Liver (tissue), 9 donors: ENCODE results near the gene HOXB2. TPM values are rescaled to one million over a fixed set of nuclear protein-coding genes. Genes with fewer than 3 reads are reported as not detected.
A peak's percentile ranks its signal among the peaks of the same experiment; 100 is the strongest.

Experiments used
- DNase-seq: peaks from one replicate; pipeline ENCODE4 v3.0.0-alpha.2; 2017; ENCODE audit warnings: low spot score
- H3K27ac ChIP-seq, 2 donors: one replicate each; pipeline ENCODE4 v1.7.0; 2013; ENCODE audit warnings: inconsistent platforms in 2 of 2, low read length in 2 of 2, control low read depth in 1 of 2, low read depth in 1 of 2, mild to moderate bottlenecking in 1 of 2
- H3K27me3 ChIP-seq, 4 donors: one replicate each; pipeline versions ENCODE4 v1.6.1 to v1.7.0; 2013; ENCODE audit warnings: low read length in 3 of 4, inconsistent platforms in 1 of 4, mild to moderate bottlenecking in 1 of 4, moderate library complexity in 1 of 4; ENCODE audit not compliant: control insufficient read depth in 4 of 4, insufficient read depth in 4 of 4
- H3K36me3 ChIP-seq, 4 donors: one replicate each; pipeline versions ENCODE4 v1.6.1 to v1.7.0; 2013; ENCODE audit warnings: low read length in 3 of 4, mild to moderate bottlenecking in 3 of 4, low read depth in 1 of 4, moderate library complexity in 1 of 4; ENCODE audit not compliant: control insufficient read depth in 4 of 4, insufficient read depth in 3 of 4
- H3K4me1 ChIP-seq, 4 donors: one replicate each; pipeline versions ENCODE4 v1.6.1 to v1.7.0; 2013; ENCODE audit warnings: low read length in 3 of 4, mild to moderate bottlenecking in 3 of 4, moderate library complexity in 1 of 4; ENCODE audit not compliant: control insufficient read depth in 4 of 4, insufficient read depth in 4 of 4
- H3K4me3 ChIP-seq, 3 donors: one replicate each; pipeline versions ENCODE4 v1.6.1 to v1.7.0; 2013; ENCODE audit warnings: low read length in 3 of 3, control low read depth in 1 of 3, low read depth in 1 of 3, mild to moderate bottlenecking in 1 of 3
- H3K9ac ChIP-seq, 2 donors: one replicate each; pipeline ENCODE4 v1.7.0; 2013; ENCODE audit warnings: low read length in 2 of 2, mild to moderate bottlenecking in 2 of 2, moderate library complexity in 2 of 2, control low read depth in 1 of 2, low read depth in 1 of 2
- H3K9me3 ChIP-seq, 4 donors: one replicate each; pipeline versions ENCODE4 v1.6.1 to v1.7.0; 2013; ENCODE audit warnings: low read length in 3 of 4; ENCODE audit not compliant: control insufficient read depth in 4 of 4
- ATF3 ChIP-seq: IDR thresholded peaks from 2 replicates; pipeline ENCODE4 v1.6.1; 2016; ENCODE audit warnings: antibody characterized with exemption
- CTCF ChIP-seq: fragments of 150-350 bp; IDR thresholded peaks from 2 replicates; pipeline ENCODE4 v1.5.1; 2017; ENCODE audit warnings: improper control_type of control experiment, low read depth, low read length; ENCODE audit not compliant: missing input control
- EGR1 ChIP-seq, 2 donors: IDR thresholded peaks; 2 replicates each; pipeline ENCODE4 v1.6.1; 2016 to 2018; ENCODE audit warnings: antibody characterized with exemption in 2 of 2, low read depth in 2 of 2
- FOXA1 ChIP-seq: IDR thresholded peaks from 2 replicates; pipeline ENCODE4 v1.6.1; 2016; ENCODE audit warnings: antibody characterized with exemption
- FOXA2 ChIP-seq: IDR thresholded peaks from 2 replicates; pipeline ENCODE4 v1.6.1; 2016; ENCODE audit warnings: antibody characterized with exemption
- GABPA ChIP-seq, 2 donors: IDR thresholded peaks in 1 of 2; conservative IDR thresholded peaks in 1 of 2; 2 replicates each; pipeline ENCODE4 v1.6.1; 2016; ENCODE audit warnings: antibody characterized with exemption in 2 of 2, mild to moderate bottlenecking in 1 of 2, moderate library complexity in 1 of 2
- HNF4A ChIP-seq, 2 donors: conservative IDR thresholded peaks; 2 replicates each; pipeline ENCODE4 v1.6.1; 2016; ENCODE audit warnings: antibody characterized with exemption in 2 of 2, mild to moderate bottlenecking in 2 of 2
- HNF4G ChIP-seq: IDR thresholded peaks from 2 replicates; pipeline ENCODE4 v1.6.1; 2016; ENCODE audit warnings: antibody characterized with exemption
- JUND ChIP-seq, 2 donors: IDR thresholded peaks; 2 replicates each; pipeline ENCODE4 v1.6.1; 2016; ENCODE audit warnings: antibody characterized with exemption in 2 of 2
- NR2F2 ChIP-seq: IDR thresholded peaks from 2 replicates; pipeline ENCODE4 v1.6.1; 2016; ENCODE audit warnings: antibody characterized with exemption
- RAD21 ChIP-seq, 2 donors: IDR thresholded peaks; 2 replicates each; pipeline ENCODE4 v1.6.1; 2016; ENCODE audit warnings: antibody characterized with exemption in 2 of 2, mild to moderate bottlenecking in 2 of 2
- REST ChIP-seq: IDR thresholded peaks from 2 replicates; pipeline ENCODE4 v1.6.1; 2016; ENCODE audit warnings: antibody characterized with exemption, mild to moderate bottlenecking
- RXRA ChIP-seq, 2 donors: IDR thresholded peaks; 2 replicates each; pipeline ENCODE4 v1.6.1; 2017 to 2018; ENCODE audit warnings: antibody characterized with exemption in 2 of 2, mild to moderate bottlenecking in 1 of 2
- SP1 ChIP-seq: IDR thresholded peaks from 2 replicates; pipeline ENCODE4 v1.6.1; 2018; ENCODE audit warnings: antibody characterized with exemption, mild to moderate bottlenecking
- TAF1 ChIP-seq: conservative IDR thresholded peaks from 2 replicates; pipeline ENCODE4 v1.6.1; 2016; ENCODE audit warnings: antibody characterized with exemption, mild to moderate bottlenecking
- YY1 ChIP-seq: IDR thresholded peaks from 2 replicates; pipeline ENCODE4 v1.6.1; 2016; ENCODE audit warnings: antibody characterized with exemption, mild to moderate bottlenecking
- WGBS: extraction: QIAGEN DNeasy Blood & Tissue Kit; methylation state at CpG from one replicate; pipeline ENCODE4 v1.1.7; 2013; 5-methylcytosine and 5-hydroxymethylcytosine counted together
- polyA plus RNA-seq, 2 donors: library from polyadenylated mRNA; stranded (reverse) in 1 of 2; unstranded in 1 of 2; fragments of 200-250 nt in 1 of 2; fragments of >200 nt in 1 of 2; fragmentation: Nextera tagmentation in 1 of 2; extraction: Ambion mirVana in 1 of 2; gene quantifications; one replicate each; pipeline versions ENCODE4 v1.2.1 to v1.2.3, GENCODE V29; 2013 to 2015
- total RNA-seq, 2 donors: library from RNA; depleted of rRNA; stranded (reverse); fragments of >200 nt; gene quantifications; one replicate each; pipeline ENCODE4 v1.2.3, GENCODE V29; 2014
- TF ChIP-seq, protein P1 (sequence below): IDR thresholded peaks from 2 replicates; pipeline ENCODE4 v1.6.1; 2016; ENCODE audit warnings: antibody characterized with exemption
- TF ChIP-seq, protein P2 (sequence below): IDR thresholded peaks from 2 replicates; pipeline ENCODE4 v1.6.1; 2016; ENCODE audit warnings: antibody characterized with exemption
- donor health status: healthy.
- donor health status: healthy.
- donor health status: healthy.
- donor health status: healthy.
- donor health status: healthy.

The HOXB2 gene
- 1 to 10 TPM in 1 of 2 donors, under 1 TPM in 1; 0.67 to 2.3 TPM for total RNA-seq
- 1 to 10 TPM; 1.3 to 2.5 TPM for polyA plus RNA-seq

- peaks cover 0 to 12% (median 3%) of the 10 kb centered on the region in 4 donors for H3K4me1 ChIP-seq
- no peaks in the 10 kb centered on the region for H3K36me3 ChIP-seq
- H3K9me3 ChIP-seq: no peaks in the 10 kb centered on the region
- no peak for DNase-seq
- no peak for TF ChIP-seq GABPA (IDR thresholded peaks at IDR 0.05 in 1 of 2, conservative IDR thresholded peaks at IDR 0.05 in 1 of 2)
- TF ChIP-seq TAF1: no peak
- no peak for TF ChIP-seq HNF4A (conservative IDR thresholded peaks at IDR 0.05)
- no peak for TF ChIP-seq REST
- TF ChIP-seq RAD21 (IDR thresholded peaks at IDR 0.05): no peak
- TF ChIP-seq HNF4G: no peak
- TF ChIP-seq ATF3: no peak
- no peak for TF ChIP-seq EGR1 (IDR thresholded peaks at IDR 0.05; ENCODE audit: low read depth in 2 of 2)
- 26% methylated on average over 12 of the region's 12 CpGs for WGBS
- peak within 1 kb of the TSS; percentile 61 to 77 for H3K27ac ChIP-seq
- peak within 1 kb of the TSS; percentile 19 to 57 (median 44) for H3K4me3 ChIP-seq
- no peak within 1 kb of the TSS for H3K9ac ChIP-seq
- H3K27me3 ChIP-seq: peaks cover 2 to 13% (median 3%) of the 10 kb centered on the region in 4 donors
Observed at GRCh38 chr17:48545022-48545375, at the start of gene HOXB2. Gene HOXB2 (minus strand): TSS chr17:48545109. CDS start chr17:48544911, 198 bp downstream.

- WGBS: 14% methylated on average over 37 of the region's 37 CpGs
- H3K9ac ChIP-seq: no peak overlapping the region
- H3K4me3 ChIP-seq: peak overlapping the region in 1 of 3 donors; percentile 25
Observed at GRCh38 chr17:48593840-48594537, 49.1 kb upstream of the HOXB2 start.

More at GRCh38 chr17:48593840-48594537, 49.1 kb upstream of the HOXB2 start:
- H3K9me3 ChIP-seq: no peaks in the 10 kb centered on the region
- TF ChIP-seq CTCF (peak; percentile 73), FOXA1 (no peak), FOXA2 (no peak), JUND (IDR thresholded peaks at IDR 0.05) (no peak), EGR1 (IDR thresholded peaks at IDR 0.05; ENCODE audit: low read depth in 2 of 2) (no peak), GABPA (IDR thresholded peaks at IDR 0.05 in 1 of 2, conservative IDR thresholded peaks at IDR 0.05 in 1 of 2) (no peak), TAF1 (no peak), HNF4G (no peak), YY1 (peak; percentile 82), RXRA (IDR thresholded peaks at IDR 0.05) (no peak), SP1 (no peak), HNF4A (conservative IDR thresholded peaks at IDR 0.05) (no peak), NR2F2 (no peak), RAD21 (IDR thresholded peaks at IDR 0.05) (peak; percentile 72 to 80), REST (no peak), ATF3 (no peak)
- TF ChIP-seq, protein P1, sequence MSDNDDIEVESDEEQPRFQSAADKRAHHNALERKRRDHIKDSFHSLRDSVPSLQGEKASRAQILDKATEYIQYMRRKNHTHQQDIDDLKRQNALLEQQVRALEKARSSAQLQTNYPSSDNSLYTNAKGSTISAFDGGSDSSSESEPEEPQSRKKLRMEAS: no peak
- TF ChIP-seq, protein P2, sequence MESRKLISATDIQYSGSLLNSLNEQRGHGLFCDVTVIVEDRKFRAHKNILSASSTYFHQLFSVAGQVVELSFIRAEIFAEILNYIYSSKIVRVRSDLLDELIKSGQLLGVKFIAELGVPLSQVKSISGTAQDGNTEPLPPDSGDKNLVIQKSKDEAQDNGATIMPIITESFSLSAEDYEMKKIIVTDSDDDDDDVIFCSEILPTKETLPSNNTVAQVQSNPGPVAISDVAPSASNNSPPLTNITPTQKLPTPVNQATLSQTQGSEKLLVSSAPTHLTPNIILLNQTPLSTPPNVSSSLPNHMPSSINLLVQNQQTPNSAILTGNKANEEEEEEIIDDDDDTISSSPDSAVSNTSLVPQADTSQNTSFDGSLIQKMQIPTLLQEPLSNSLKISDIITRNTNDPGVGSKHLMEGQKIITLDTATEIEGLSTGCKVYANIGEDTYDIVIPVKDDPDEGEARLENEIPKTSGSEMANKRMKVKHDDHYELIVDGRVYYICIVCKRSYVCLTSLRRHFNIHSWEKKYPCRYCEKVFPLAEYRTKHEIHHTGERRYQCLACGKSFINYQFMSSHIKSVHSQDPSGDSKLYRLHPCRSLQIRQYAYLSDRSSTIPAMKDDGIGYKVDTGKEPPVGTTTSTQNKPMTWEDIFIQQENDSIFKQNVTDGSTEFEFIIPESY: no peak
- H3K36me3 ChIP-seq: no peaks in the 10 kb centered on the region
- H3K27ac ChIP-seq: peak overlapping the region in 1 of 2 donors; percentile 1
- DNase-seq: peak; percentile 85
- H3K27me3 ChIP-seq: peaks cover 4 to 11% (median 8%) of the 10 kb centered on the region in 4 donors
- peaks cover 2 to 23% (median 4%) of the 10 kb centered on the region in 4 donors for H3K4me1 ChIP-seq
